Cerebellar nuclear complex (tissue), 1 donor: ENCODE data around the gene PCDHA2.
"Not testable (repeated sequence)": the region's sequence is repeated elsewhere in the genome, so short reads cannot be mapped to it uniquely, and the experiment has no call there.

Experiments used
- DNase-seq, 2 experiments: peaks; one replicate each; lab custom pipeline; 2025; lab: John Stamatoyannopoulos, UW

The PCDHA2 gene

GRCh38 chr5:140821375-140822280, 27.0 kb downstream of the PCDHA2 start, which contains the start of gene PCDHA5:
Gene PCDHA5, plus strand, starts transcription at chr5:140821613.
- no peak for DNase-seq

- no peak for DNase-seq
Observed at GRCh38 chr5:140822281-140822629, 27.6 kb downstream of the PCDHA2 start.

- not testable (repeated sequence) for DNase-seq
Observed at GRCh38 chr5:140822969-140823368, 28.3 kb downstream of the PCDHA2 start.

- DNase-seq = no peak
Observed at GRCh38 chr5:140823475-140823874, 28.8 kb downstream of the PCDHA2 start.

- no peak for DNase-seq
Observed at GRCh38 chr5:140827704-140828361, 33.2 kb downstream of the PCDHA2 start, which contains the start of gene PCDHA6. Gene PCDHA6, plus strand, starts transcription at chr5:140827960. Its CDS starts 132 bp downstream, at chr5:140828092.

- DNase-seq = no peak
Observed at GRCh38 chr5:140828362-140828737, 33.7 kb downstream of the PCDHA2 start.

- not testable (repeated sequence) for DNase-seq
Observed at GRCh38 chr5:140829511-140830501, 35.2 kb downstream of the PCDHA2 start.

GRCh38 chr5:140833993-140834392, 39.3 kb downstream of the PCDHA2 start, which contains the start of gene PCDHA7:
Gene PCDHA7, plus strand, starts transcription at chr5:140834269. Its CDS starts 115 bp downstream, at chr5:140834384.
- no peak for DNase-seq

- not testable (repeated sequence) for DNase-seq
Observed at GRCh38 chr5:140834439-140835008, 39.9 kb downstream of the PCDHA2 start.

- DNase-seq = no peak
Observed at GRCh38 chr5:140835622-140836510, 41.2 kb downstream of the PCDHA2 start.

GRCh38 chr5:140840978-140841962, 46.6 kb downstream of the PCDHA2 start, which contains the start of gene PCDHA8:
Gene PCDHA8, plus strand, starts transcription at chr5:140841187. Its CDS starts 135 bp downstream, at chr5:140841322.
- no peak for DNase-seq

- DNase-seq = no peak
Observed at GRCh38 chr5:140842798-140843733, 48.4 kb downstream of the PCDHA2 start.
